SH-SY5Y (cell line): Measurements from ENCODE around the gene HOXA6.

ENCODE experiments used
- GATA2 ChIP-seq: IDR thresholded peaks from 2 replicates; pipeline ENCODE4 v1.6.1; 2011; ENCODE audit warnings: mild to moderate bottlenecking, low read depth, low read length
- GATA3 ChIP-seq: IDR thresholded peaks from 2 replicates; pipeline ENCODE4 v1.6.1; 2011; ENCODE audit warnings: low read depth, mild to moderate bottlenecking, low read length, moderate library complexity

- no peak for TF ChIP-seq GATA2
- TF ChIP-seq GATA3 = no peak
Observed at GRCh38 chr7:27152816-27153442, 5.4 kb upstream of the HOXA6 start.
